HG03196 (cell line): ENCODE data around the gene HES7.
"Not testable (repeated sequence)": the region's sequence is repeated elsewhere in the genome, so short reads cannot be mapped to it uniquely, and the experiment has no call there.

Source experiments
- ATAC-seq: cut with Tn5 transposase; IDR thresholded peaks from one replicate; pipeline ENCODE4 v1.9.1; 2021; ENCODE audit not compliant: unreplicated experiment

The HES7 gene

DNA sequence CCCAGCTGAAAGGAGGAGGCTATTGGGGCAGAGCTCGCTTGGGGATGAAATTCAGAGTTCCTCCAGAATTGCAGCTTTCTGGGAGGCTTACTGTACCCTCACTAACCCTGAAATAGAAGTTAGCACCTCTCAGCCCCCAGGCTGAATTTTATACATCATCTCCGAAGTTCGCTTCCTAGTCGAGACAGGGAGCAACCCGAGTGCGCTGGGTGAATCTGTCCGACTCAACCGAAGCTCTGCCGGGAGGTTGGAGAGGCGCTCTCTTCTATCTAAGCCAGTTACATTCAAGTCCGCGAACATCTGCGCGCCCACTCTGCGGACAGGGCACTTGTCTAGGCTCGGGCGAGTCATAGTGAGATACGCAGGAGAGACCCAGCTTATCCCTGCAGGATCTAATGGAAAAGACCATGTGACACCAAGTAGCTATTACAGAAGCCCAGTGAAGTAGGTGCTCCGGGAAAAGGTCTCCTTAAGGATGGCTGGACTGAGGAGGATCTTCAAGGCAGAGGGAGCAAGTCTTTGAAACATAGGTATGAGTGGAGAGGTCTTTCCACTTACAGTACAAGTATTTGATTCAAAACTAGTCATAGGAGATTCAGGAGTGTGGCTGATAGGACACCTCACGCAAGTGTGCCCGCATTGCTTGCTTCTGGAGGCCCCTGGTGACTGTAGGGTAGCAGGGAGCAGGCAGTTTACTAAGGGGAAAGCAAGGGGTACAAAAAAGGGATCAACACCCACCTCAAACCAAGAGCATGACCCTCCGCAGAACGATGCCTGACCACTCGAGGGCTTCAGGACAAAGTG, 646 bp upstream of the HES7 start:
- ATAC-seq: no peak

DNA sequence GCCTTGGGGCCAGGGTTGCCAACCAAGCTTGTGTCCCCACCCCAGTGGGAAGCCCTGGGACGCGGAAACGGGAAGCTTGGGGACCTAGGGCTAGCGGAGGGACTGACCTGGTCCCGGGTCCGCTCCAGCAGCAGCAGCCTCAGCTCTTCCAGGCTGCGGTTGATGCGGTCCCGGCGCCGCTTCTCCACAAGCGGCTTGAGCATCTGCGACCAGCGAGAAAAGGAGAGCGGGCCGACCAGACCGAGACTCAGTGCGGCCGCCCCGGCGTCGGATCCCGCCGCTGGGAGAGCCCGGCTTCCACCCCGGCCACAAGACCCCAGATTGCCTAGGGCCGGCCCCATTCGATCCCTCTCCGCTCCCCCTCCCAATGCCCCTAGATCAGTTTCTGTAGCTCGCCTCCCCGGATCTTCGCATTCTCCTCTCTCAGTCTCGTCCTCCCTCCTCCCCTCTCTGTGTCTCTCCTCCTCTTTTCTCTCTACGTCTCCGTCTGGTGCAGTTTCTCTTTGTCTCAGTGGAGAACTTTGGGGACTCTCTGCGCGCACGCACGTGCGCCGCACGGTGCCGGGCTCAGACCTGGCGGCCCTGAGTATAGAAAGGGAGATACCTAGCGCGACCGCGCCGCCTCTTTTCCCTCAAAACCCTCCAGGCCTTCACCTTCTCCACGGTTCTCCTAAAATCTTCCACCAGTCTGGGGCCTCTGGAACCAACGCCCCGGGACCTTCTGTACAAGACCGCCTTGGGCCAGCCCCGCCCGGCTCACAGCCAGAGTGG, 797 bp downstream of the HES7 start:
- ATAC-seq: no peak

DNA sequence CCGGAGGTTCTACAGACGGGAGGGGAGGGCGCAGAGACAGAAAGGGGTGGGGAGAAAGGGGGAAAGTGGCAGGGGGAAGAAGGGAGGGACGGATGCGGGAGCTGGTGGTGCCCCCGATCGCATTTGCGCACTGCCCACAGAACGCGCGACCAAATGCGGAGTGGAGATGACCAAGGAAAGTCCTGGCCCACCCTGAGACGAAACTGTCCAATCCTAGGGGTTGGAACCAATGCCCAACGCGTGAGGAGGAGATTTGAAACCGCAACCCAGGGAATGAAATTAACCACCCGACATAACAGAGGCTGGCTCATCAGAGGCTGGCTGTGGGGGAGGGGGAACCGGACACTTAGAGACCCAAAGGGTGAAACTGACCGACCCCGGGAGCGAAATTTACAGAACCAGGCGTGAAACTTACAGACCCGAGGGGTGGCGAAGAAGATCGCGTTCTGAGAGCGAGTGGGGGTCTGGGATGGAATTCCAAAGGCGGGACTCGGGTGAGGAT, 1.4 kb downstream of the HES7 start:
- no peak for ATAC-seq

DNA sequence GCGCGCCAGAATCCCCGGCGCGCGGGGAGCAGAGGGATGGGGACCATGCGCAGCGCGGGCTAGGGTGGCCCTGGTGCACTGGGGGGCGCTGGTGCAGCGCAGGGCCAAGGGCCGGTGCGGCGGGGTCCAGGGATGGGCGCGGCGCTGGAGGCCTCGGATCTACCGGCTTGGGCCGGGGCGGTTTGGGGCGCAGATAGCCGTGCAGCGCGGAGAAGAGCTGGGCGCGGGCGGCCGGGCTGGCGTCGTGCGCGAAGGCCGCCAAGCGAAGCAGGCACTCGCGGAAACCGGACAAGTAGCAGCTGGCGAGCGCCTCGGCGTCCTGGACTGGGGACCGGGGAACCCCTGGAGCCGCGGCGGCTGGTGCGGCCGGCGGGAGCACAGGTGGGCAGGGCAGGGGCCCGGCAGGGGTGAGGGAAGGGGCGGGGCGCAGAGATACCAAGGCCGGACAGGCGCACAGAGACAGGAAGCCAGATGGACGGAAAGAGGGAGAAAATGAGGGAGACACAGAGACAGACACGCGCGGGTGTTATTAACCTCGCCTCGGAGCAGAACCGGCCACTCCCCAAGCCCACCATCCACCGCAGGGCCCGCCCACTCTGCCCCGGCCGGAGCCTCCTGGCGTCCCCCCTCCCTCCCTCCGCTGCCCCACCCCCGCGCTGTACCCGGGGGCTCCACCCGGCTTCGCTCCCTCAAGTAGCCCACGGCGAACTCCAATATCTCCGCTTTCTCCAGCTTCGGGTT, 2.1 kb downstream of the HES7 start:
- ATAC-seq: no peak

- ATAC-seq: no peak
Measured at GRCh38 chr17:8121407-8121680, 2.6 kb downstream of the HES7 start.

GRCh38 chr17:8120520-8121406, 3.1 kb downstream of the HES7 start:
- no peak for ATAC-seq

- peak; percentile 31 for ATAC-seq
Measured at GRCh38 chr17:8119581-8120519, 4.1 kb downstream of the HES7 start.

DNA sequence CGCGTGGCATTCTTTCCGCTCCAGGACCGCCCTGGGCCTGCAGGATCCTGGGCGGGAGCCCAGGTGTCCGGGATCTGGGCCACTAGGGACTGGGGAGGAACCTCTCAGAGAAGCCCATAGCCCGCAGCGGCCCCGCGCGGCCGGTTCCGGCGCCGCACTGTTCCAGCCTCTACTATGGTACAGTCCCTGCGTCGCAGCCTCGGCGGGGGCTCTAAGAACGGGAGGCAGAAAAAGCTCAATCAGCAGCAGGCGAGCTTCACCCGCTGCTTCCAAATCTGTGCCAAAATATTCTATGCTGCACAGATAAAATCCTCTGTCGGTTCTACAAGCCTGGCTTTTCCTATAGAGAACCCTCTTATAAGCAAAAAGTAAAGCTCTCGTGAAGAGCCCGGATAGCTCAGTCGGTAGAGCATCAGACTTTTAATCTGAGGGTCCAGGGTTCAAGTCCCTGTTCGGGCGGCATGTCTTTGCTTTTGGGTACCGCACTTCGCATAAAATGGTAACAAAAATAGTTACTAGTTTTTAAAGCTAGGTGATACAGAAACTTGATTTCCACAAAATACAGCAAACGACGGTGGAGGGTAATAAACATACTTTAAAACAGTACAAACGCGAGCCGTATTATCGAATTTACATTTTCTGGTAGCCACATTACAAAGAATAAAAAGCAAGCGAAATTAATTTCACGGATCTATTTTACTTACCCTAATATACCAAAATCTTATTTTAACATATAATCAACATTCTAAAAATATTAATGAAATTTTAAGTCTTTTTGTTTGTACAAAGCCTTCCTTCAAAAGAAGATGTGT, 4.9 kb downstream of the HES7 start:
- peak; percentile 36 for ATAC-seq

DNA sequence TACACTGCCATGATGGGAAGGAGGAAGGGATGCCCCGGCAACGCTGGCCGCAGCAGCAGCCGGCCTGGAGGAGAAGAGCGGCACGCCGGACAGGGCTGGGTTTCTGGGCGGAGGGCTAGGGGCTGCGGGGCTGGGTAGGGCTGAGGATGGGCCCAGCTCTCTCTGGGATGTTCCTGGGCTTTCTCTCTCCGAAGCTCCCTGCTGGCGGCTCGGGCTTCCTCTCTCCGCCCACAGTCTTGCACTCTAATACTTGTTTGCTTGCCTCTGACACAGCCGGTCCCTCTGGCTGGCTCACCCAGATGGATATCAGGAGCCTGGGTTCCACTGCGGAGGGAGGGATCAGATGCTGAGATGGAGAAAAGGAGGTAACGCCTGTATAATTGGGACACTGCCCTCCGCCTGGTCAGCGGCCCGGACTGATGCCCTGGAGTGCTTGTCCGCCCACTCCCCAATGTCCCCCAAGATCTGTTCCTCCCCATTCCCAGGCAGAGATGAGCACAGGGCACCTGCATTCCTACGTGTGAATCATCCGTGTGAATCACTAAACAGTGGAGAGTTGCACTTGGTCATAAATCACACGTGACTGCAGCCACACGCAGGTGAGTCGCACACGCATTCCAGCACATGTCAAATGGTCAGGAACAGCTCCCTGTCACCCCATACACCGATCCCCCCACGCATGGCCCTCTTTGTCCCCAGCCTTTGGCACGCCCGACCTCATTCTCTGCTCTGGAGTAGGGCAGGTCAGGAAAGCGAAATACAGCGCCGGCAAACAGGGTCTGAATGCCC, 5.7 kb downstream of the HES7 start, which contains the start of gene ALOXE3:
ALOXE3 (minus strand) TSS at position 535 of the 789 bp plus-strand sequence; CDS start at position 11, 524 bp downstream.
- no peak for ATAC-seq

DNA sequence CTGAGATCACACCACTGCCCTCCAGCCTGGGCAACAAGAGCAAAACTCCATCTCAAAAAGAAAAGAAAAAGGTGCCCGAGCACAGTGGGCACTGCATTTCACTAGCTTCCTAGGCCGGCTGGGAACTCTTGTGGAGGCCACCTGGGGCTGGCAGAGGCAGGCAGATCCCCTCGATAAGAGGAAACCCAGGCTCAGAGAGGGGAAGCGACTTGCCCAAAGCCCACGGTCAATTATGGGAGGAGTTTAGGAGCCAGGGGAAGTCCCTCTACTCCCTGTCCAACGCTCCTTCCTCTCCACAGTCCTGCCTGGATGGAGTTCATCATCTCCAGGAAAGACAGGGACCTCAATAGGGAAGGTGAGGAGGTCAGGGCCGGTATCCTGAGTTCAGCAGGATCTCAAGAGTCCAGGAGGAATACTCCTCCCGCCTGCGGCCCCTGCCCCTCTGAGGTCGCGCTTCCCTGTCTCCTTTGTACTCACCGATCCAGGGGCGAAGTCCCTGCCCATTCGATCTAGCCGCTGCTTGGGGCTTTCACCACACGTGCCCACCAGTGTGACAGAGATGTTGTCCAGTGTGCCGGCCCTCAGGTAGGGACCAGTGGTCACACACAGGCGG, 6.4 kb downstream of the HES7 start:
- no peak for ATAC-seq

DNA sequence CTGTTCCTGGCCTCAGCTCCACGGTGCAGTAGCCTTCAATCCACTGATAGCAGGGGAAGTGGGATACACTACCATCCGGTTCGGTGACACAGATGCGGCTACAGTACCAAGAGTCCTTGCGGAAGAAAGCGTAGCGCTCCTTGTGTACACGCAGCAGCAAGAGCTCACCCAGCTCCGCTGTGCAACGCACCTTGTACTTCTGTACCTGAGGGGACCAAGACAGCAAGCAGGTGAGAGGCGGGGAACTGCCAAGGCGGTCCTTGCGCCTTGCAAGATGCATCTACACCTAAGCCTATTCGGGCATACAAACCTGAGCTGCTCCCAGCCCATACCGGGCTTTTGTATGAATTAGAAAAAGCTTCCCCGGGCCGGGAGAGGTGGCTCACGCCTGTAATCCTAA, 7.1 kb downstream of the HES7 start:
- ATAC-seq: no peak

DNA sequence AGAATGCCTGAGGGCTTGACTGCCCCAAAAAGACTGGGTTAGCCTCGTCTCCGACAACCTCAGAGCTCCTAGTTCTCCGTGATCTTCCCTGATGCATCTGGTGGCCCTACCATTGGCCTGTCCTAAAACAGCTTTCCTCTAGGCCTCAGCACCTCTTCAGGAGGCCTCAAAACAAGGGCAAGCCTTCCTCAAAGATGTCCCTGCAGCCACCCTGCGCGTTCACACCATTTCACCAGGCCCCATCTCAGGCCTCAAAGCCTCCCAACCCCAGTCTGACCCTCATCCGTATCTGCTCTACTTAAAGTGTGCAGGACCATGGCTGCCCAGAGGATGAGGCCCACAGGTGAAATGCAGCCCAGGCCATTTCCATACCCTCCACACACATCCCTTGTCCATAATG, 13.0 kb downstream of the HES7 start:
- no peak for ATAC-seq

- ATAC-seq: no peak
Measured at GRCh38 chr17:8110456-8110804, 13.5 kb downstream of the HES7 start.

- no peak for ATAC-seq
Measured at GRCh38 chr17:8109661-8110455, 14.0 kb downstream of the HES7 start.

DNA sequence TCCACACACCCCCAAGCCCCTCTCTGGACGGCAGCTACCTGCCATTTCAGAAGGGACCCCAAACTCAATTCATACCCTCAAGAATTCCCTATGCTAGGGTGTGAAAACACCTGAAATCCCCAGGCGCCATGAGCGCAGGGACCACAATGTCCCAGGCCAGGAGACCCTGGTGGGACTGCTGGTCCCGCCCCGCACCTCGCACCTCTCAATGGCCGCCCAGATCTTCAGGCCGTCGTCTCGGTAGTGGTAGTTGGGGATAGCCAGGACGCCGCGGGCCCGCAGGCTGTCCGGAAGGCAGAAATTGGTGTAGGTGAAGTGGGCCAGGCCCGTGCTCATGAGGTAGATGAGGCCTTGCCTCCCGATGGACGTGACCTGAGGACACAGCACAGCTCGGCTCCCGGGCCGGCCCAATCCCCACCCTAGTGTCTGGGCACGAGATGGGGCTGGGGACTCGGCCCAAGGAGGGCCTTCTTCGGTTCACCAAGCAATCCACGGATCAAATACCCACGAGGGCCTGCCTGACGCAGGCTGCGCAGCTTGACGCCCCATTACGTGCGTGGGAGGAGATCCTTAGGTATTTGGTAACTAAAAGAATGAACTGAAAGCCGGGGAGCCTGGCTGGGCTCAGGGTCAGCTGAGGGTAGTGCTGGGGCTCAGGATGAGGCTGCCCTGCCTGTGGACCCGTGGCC, 14.8 kb downstream of the HES7 start:
- no peak for ATAC-seq

GRCh38 chr17:8106980-8107379, 16.9 kb downstream of the HES7 start:
- ATAC-seq: not testable (repeated sequence)
